ENCODE measurements around the gene SOX2.

DNA sequence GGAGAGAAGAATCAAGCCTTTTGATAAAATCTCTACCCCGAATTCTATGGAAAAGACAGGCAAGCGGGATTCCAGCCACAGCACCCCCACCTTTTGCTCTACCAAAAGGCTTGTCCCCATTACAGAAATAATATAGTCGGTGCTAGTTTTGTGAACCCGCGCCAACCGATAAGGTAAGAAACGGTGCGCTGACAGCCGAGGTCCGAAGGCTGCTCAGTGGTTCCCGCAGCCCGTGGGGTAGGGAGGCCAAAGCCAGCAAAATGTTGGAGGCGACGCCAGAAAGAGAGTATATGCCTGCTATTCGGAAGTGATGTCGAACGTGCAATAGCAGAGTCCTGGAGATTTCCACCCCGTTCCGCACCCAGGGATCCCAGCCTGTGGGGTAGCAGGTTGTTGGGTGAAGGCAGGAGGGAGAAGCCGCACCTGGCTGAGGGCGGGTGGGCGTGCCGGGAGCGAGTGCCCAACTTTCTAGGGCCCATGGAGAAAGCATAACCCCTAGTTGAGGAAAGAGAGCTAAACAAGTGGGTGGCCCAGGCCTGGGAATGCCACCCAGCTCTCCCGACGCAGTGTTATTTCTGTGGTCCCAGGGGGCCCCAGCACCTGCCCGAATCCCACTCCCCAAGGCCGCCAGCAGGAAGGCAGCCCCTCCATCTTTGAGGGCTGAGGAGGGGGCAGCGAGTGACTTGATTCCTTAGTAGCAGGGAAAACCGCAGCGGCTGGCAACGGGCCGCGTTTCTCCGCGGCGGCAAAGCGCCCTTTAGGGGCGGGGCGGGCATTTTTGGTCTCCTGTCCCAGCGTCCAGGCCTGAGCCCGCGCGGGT lies 7.9 kb upstream of the SOX2 start:
- TF ChIP-seq, protein P1, sequence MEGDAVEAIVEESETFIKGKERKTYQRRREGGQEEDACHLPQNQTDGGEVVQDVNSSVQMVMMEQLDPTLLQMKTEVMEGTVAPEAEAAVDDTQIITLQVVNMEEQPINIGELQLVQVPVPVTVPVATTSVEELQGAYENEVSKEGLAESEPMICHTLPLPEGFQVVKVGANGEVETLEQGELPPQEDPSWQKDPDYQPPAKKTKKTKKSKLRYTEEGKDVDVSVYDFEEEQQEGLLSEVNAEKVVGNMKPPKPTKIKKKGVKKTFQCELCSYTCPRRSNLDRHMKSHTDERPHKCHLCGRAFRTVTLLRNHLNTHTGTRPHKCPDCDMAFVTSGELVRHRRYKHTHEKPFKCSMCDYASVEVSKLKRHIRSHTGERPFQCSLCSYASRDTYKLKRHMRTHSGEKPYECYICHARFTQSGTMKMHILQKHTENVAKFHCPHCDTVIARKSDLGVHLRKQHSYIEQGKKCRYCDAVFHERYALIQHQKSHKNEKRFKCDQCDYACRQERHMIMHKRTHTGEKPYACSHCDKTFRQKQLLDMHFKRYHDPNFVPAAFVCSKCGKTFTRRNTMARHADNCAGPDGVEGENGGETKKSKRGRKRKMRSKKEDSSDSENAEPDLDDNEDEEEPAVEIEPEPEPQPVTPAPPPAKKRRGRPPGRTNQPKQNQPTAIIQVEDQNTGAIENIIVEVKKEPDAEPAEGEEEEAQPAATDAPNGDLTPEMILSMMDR (IDR thresholded peaks at IDR 0.05; ENCODE audit: low read depth, low read length, poor library complexity, severe bottlenecking) = no peak
- TF ChIP-seq EZH2phosphoT487 (IDR thresholded peaks at IDR 0.05; ENCODE audit: borderline replicate concordance, low read length) = no peak
